ENCODE results near the gene CYP21A2. TPM values are rescaled to one million over a fixed set of nuclear protein-coding genes. Genes with fewer than 3 reads are reported as not detected.

Gene CYP21A2
- total RNA-seq, 1 donor from 2014 or later: not detected

DNA sequence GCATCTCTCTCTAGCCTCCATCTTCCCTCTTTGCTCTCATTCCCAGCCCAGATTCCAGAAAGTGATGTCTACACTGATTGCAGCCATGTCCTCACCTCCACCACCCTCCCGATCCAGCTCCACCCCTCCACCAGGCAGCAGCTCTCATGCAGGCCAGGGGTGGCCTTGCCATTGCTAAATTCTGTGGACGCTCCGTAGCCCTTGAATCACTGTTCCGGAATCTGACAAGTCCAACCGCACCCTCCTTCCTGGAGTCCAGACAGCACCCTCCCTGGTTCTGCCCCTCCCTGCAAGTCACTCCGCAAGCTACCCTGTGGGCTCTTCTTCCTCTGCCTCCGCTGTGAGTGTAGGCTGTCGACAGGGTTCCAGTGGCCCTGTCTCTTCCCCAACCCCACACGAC is 44.7 kb downstream of the CYP21A2 start:
- Mint-ChIP-seq H3K27ac (no peak overlapping the region), H3K27me3 (peaks cover 54% of the 10 kb centered on the region)

DNA sequence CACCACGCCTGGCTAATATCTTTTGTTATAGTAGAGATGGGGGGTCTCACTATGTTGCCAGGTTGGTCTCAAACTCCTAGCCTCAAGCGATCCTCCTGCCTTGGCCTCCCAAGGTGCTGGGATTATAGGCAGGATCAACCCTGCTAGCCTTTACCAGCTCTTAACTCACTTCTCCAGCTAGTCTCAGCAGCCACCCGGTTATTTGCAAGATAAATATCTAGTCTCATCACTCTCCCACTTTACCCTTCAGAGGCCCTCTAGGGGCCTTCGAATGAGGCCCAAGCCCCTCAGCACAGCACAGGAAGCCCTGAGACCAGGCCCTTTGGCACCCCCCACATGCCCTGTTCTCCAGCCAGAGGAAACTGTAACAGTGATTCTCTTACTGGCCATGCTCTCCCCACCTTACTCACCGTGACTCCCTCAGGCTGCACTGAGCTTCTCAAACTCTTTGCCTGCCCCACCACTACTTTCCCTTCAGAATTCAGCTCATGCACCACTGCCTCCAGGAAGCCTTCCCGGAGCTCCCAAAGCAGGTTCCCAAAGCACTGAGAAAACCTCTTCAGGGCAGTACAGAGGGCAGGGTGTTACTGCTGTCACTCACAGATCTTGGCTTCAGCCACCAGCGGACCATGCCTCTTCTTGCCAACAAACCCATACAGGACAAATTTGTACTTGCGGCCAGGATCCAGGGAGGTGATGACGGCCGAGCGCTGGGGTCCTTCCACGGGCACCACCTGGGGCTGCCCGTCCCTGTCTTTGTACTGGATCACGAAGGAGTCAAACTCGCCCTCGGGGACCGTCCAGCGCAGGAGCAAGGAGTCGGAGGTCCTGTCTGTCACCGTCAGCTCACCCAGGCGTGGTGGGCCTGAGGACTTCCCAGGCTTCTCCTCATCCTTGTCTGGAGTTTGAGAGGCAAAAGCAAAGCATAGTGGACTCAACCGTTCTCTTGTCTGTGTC is 45.9 kb downstream of the CYP21A2 start:
- peaks cover 57% of the 10 kb centered on the region for H3K27me3 Mint-ChIP-seq
- ChIA-PET POLR2A (no interaction called here), CTCF (no interaction called here)
- no peak for TF ChIP-seq CTCF (IDR thresholded peaks at IDR 0.05)
- intact Hi-C loops (cut with micrococcal nuclease): no loop called here
- H3K9me3 Mint-ChIP-seq: no peaks in the 10 kb centered on the region
- no peak for DNase-seq
- peaks cover 10% of the 10 kb centered on the region for H3K4me1 Mint-ChIP-seq
- H3K4me3 Mint-ChIP-seq: no peak overlapping the region
- no peaks in the 10 kb centered on the region for H3K36me3 Mint-ChIP-seq (ENCODE audit: low read depth)
- H3K27ac Mint-ChIP-seq: no peak overlapping the region
- no peak for ATAC-seq (ENCODE audit: low read depth)

More for the DNA sequence above, 44.7 kb downstream of the CYP21A2 start:
- intact Hi-C loops (cut with micrococcal nuclease): no loop called here
- Mint-ChIP-seq H3K36me3 (ENCODE audit: low read depth) (no peaks in the 10 kb centered on the region), H3K4me1 (peaks cover 10% of the 10 kb centered on the region), H3K4me3 (no peak overlapping the region), H3K9me3 (no peaks in the 10 kb centered on the region)
- ChIA-PET POLR2A (no interaction called here), CTCF (no interaction called here)
- ATAC-seq (ENCODE audit: low read depth): no peak
- no peak for TF ChIP-seq CTCF (IDR thresholded peaks at IDR 0.05)
- DNase-seq: no peak

GRCh38 chr6:32084780-32085179 is 46.6 kb downstream of the CYP21A2 start:
- intact Hi-C loops (cut with micrococcal nuclease): no loop called here
- Mint-ChIP-seq H3K27me3 (peaks cover 57% of the 10 kb centered on the region), H3K4me1 (peaks cover 10% of the 10 kb centered on the region), H3K4me3 (no peak overlapping the region), H3K27ac (no peak overlapping the region), H3K9me3 (no peaks in the 10 kb centered on the region), H3K36me3 (ENCODE audit: low read depth) (no peaks in the 10 kb centered on the region)
- ATAC-seq (ENCODE audit: low read depth) (no peak), DNase-seq (no peak)
- TF ChIP-seq CTCF (IDR thresholded peaks at IDR 0.05): no peak
- ChIA-PET CTCF (no interaction called here), POLR2A (no interaction called here)

- peaks cover 10% of the 10 kb centered on the region for H3K4me1 Mint-ChIP-seq
- POLR2A ChIA-PET: no interaction called here
- DNase-seq (no peak), ATAC-seq (ENCODE audit: low read depth) (no peak)
- no peaks in the 10 kb centered on the region for H3K9me3 Mint-ChIP-seq
- intact Hi-C loops (cut with micrococcal nuclease): no loop called here
- CTCF ChIA-PET: no interaction called here
- H3K27ac Mint-ChIP-seq: no peak overlapping the region
- no peak overlapping the region for H3K4me3 Mint-ChIP-seq
- TF ChIP-seq CTCF (IDR thresholded peaks at IDR 0.05): no peak
- H3K27me3 Mint-ChIP-seq: peaks cover 55% of the 10 kb centered on the region
- no peaks in the 10 kb centered on the region for H3K36me3 Mint-ChIP-seq (ENCODE audit: low read depth)
These were observed 47.7 kb downstream of the CYP21A2 start for GRCh38 chr6:32085759-32086459.
